PC-9 (cell line): ENCODE results near the gene MAP3K2. TPM values are rescaled to one million over a fixed set of nuclear protein-coding genes. Genes with fewer than 3 reads are reported as not detected.
A peak's percentile ranks its signal among the peaks of the same experiment; 100 is the strongest.

ENCODE experiments used
- BruUV-seq: library from RNA; stranded (reverse); fragments of 400-500 nt; replicated peaks from 2 replicates; lab custom pipeline; 2021; lab: Mats Ljungman, UMichigan
- CTCF ChIA-PET: fragments of 300-600 bp; sonication (Branson Sonifier 250); formaldehyde crosslinking; loops from one replicate; lab custom pipeline; 2022; ENCODE audit warnings: antibody characterized with exemption; lab: Charles Lee
- POLR2A ChIA-PET: fragments of 300-600 bp; sonication (Branson Sonifier 250); formaldehyde crosslinking; loops from one replicate; lab custom pipeline; 2022; ENCODE audit warnings: antibody characterized with exemption; ENCODE audit not compliant: unreplicated experiment; lab: Charles Lee
- DNase-seq, 2 experiments: peaks; one replicate each; pipeline versions ENCODE4 v3.0.0 to v3.0.0-alpha.2; 2015 to 2022; ENCODE audit warnings: mixed read lengths in 1 of 2
- H2AFZ ChIP-seq: fragments of 200-600 bp; sonication (generic); 2 replicates; pipeline ENCODE4 v1.8.1; 2017; ENCODE audit warnings: antibody characterized with exemption
- H3F3A ChIP-seq: fragments of 200-600 bp; sonication (generic); 2 replicates; pipeline ENCODE4 v1.8.1; 2017; ENCODE audit warnings: antibody characterized with exemption, mild to moderate bottlenecking, low read depth; ENCODE audit not compliant: insufficient read depth
- H3K27ac ChIP-seq: fragments of 200-600 bp; sonication (generic); 2 replicates; pipeline ENCODE4 v1.6.1; 2016; ENCODE audit warnings: mixed run types
- H3K27me3 ChIP-seq: fragments of 200-600 bp; sonication (generic); 2 replicates; pipeline ENCODE4 v1.6.1; 2016; ENCODE audit warnings: low read depth, mixed run types; ENCODE audit not compliant: insufficient read depth
- H3K36me3 ChIP-seq: fragments of 200-600 bp; sonication (generic); 2 replicates; pipeline ENCODE4 v1.6.1; 2016; ENCODE audit warnings: low read depth, mixed run types
- H3K4me1 ChIP-seq: fragments of 200-600 bp; sonication (generic); replicated peaks from 2 replicates; pipeline ENCODE4 v1.6.1; 2016; ENCODE audit warnings: mixed run types; ENCODE audit not compliant: insufficient read depth
- H3K4me2 ChIP-seq: fragments of 200-600 bp; sonication (generic); 2 replicates; pipeline ENCODE4 v1.6.1; 2017; ENCODE audit warnings: mixed run types
- H3K4me3 ChIP-seq: fragments of 200-600 bp; sonication (generic); 2 replicates; pipeline ENCODE4 v1.6.1; 2016; ENCODE audit warnings: mixed run types
- H3K79me2 ChIP-seq: fragments of 200-600 bp; sonication (generic); 2 replicates; pipeline ENCODE4 v1.6.1; 2017; ENCODE audit warnings: low read depth, mixed run types
- H3K9me2 ChIP-seq: fragments of 200-600 bp; sonication (generic); 2 replicates; pipeline ENCODE4 v1.8.1; 2017; ENCODE audit warnings: mild to moderate bottlenecking; ENCODE audit not compliant: insufficient read depth
- H3K9me3 ChIP-seq: fragments of 200-600 bp; sonication (generic); 2 replicates; pipeline ENCODE4 v1.8.1; 2016; ENCODE audit warnings: low read depth; ENCODE audit not compliant: insufficient read depth
- H4K20me1 ChIP-seq: fragments of 200-600 bp; sonication (generic); 2 replicates; pipeline ENCODE4 v1.8.1; 2017; ENCODE audit not compliant: insufficient read depth
- EZH2 ChIP-seq: fragments of 200-600 bp; sonication (generic); IDR thresholded peaks from 2 replicates; pipeline ENCODE4 v1.8.0; 2017; ENCODE audit warnings: antibody characterized with exemption, low read depth
- intact Hi-C: fragments of 100-400 bp; cut with micrococcal nuclease; formaldehyde crosslinking; loops from one replicate; pipeline ENCODE4 v1.10.0; 2022; ENCODE audit not compliant: unreplicated experiment
- microRNA-seq: library from miRNA; unstranded; fragments of <30 nt; microRNA quantifications from one replicate; pipeline ENCODE4 v1.2.0, GENCODE V29; 2021; ENCODE audit warnings: borderline number of aligned reads, borderline replicate concordance
- total RNA-seq: library from RNA; stranded (reverse); gene quantifications from 2 replicates; pipeline ENCODE4 v1.2.3, GENCODE V29; 2021
- TF ChIP-seq, protein P1 (sequence below): fragments of 200-600 bp; sonication (generic); conservative IDR thresholded peaks from 2 replicates; pipeline ENCODE4 v1.6.1; 2017; ENCODE audit warnings: mixed run types, antibody characterized with exemption, mild to moderate bottlenecking, moderate library complexity

MAP3K2 gene
- total RNA-seq, 1 experiment from 2014 or later: 81.2 TPM

DNA sequence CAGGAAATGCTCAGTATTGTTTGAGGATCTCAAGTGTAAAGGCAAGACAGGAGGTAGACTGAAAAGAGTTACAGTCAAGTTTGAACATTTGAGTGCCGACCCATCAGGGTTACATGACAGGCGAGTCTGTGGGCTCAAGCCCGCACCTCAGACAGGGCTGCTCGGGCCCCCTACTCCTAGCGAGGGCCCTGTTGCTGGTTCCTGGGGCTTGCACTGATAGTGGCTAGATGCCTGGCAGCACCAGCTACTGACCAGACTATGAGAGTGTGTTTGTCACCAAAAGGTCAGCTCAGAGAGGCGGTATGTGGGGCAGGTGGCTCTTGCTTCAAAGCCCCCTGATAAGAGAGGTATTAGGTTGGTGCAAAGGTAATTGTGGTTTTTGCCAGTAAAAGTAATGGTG is 132.1 kb downstream of the MAP3K2 start:
- ChIA-PET CTCF (interaction anchor here (0.6 kb wide), 1 partner anchor 205 kb away, joined by 3 read pairs; no protein-coding TSS in a partner anchor), POLR2A (no interaction called here)
- Histone ChIP-seq H3K36me3 (peaks cover 19% of the 10 kb centered on the region; the same call in 1 of the 2 replicates), H2AFZ (no peak overlapping the region), H3K4me3 (no peak overlapping the region), H3K9me2 (no peaks in the 10 kb centered on the region), H3K4me1 (no peaks in the 10 kb centered on the region; the same call in 1 of the 2 replicates), H3K4me2 (no peak overlapping the region), H3K27ac (no peak overlapping the region), H3K79me2 (no peaks in the 10 kb centered on the region), H3F3A (peaks cover 14% of the 10 kb centered on the region; the same call in 1 of the 2 replicates), H4K20me1 (no peaks in the 10 kb centered on the region), H3K27me3 (no peaks in the 10 kb centered on the region), H3K9me3 (no peaks in the 10 kb centered on the region)
- DNase-seq: no peak
- no TSS peak for BruUV-seq
- intact Hi-C loops: no loop called here
- TF ChIP-seq EZH2: no peak

DNA sequence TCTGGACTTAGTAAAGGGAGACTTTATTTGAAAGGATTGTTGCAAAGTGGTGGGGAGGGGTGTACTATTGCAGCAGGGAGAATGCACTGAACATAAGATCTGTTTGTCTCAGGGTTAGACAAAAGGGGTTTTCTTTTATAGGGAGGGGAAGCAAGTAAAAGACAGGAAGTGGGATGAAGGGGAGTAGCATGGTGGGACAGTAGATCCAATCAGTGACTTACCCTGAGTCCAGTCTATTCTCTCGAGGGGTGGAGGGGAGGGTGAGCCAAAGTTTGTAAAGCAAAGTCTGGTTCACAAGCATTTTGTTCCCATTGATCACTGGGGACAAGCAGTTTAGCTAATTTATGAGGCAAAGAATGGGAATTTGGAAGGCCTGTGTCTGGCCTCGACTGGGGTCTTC is 132.6 kb downstream of the MAP3K2 start:
- Histone ChIP-seq H3K36me3 (peaks cover 15% of the 10 kb centered on the region; the same call in 1 of the 2 replicates), H4K20me1 (no peaks in the 10 kb centered on the region), H3K9me2 (no peaks in the 10 kb centered on the region), H3K27ac (no peak overlapping the region), H2AFZ (no peak overlapping the region), H3K4me3 (no peak overlapping the region), H3F3A (peaks cover 14% of the 10 kb centered on the region; the same call in 1 of the 2 replicates), H3K79me2 (no peaks in the 10 kb centered on the region), H3K27me3 (no peaks in the 10 kb centered on the region), H3K4me1 (no peaks in the 10 kb centered on the region; the same call in 1 of the 2 replicates), H3K4me2 (no peak overlapping the region), H3K9me3 (no peaks in the 10 kb centered on the region)
- POLR2A ChIA-PET: no interaction called here
- CTCF ChIA-PET: no interaction called here
- DNase-seq: no peak
- TF ChIP-seq EZH2: no peak
- TF ChIP-seq, protein P1, sequence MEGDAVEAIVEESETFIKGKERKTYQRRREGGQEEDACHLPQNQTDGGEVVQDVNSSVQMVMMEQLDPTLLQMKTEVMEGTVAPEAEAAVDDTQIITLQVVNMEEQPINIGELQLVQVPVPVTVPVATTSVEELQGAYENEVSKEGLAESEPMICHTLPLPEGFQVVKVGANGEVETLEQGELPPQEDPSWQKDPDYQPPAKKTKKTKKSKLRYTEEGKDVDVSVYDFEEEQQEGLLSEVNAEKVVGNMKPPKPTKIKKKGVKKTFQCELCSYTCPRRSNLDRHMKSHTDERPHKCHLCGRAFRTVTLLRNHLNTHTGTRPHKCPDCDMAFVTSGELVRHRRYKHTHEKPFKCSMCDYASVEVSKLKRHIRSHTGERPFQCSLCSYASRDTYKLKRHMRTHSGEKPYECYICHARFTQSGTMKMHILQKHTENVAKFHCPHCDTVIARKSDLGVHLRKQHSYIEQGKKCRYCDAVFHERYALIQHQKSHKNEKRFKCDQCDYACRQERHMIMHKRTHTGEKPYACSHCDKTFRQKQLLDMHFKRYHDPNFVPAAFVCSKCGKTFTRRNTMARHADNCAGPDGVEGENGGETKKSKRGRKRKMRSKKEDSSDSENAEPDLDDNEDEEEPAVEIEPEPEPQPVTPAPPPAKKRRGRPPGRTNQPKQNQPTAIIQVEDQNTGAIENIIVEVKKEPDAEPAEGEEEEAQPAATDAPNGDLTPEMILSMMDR: no peak
- no TSS peak for BruUV-seq
- intact Hi-C loops: no loop called here

DNA sequence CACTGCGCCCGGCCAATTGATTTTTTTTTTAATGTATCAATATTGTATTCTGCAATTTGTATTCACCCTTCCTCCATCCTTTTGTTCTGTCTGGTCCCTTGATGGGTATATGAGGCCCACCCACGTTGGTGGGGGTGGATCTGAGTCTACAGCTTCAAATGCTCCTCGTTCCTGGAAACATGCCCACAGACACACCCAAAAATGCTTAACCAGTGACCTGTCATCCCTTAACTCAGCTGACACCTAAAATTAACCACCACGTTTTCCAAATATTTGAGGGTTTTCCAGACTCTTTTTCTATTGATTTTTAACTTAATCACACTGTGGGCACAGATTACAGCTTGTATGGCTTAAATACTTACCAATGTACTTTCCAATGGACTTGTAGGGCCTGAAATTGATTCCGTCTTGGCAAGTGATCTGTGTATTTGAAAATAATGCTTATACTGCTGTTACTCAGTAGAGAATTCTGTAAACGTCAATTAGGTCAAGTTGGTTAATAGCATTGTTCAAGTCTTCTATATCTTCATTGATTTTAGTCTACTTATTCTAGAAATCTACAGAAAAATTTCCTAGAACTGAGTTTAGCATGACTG is 133.3 kb downstream of the MAP3K2 start:
- POLR2A ChIA-PET: no interaction called here
- Histone ChIP-seq H3K27me3 (no peaks in the 10 kb centered on the region), H3K4me3 (no peak overlapping the region), H2AFZ (no peak overlapping the region), H4K20me1 (no peaks in the 10 kb centered on the region), H3K4me2 (no peak overlapping the region), H3K9me3 (no peaks in the 10 kb centered on the region), H3K79me2 (no peaks in the 10 kb centered on the region), H3K36me3 (peaks cover 9% of the 10 kb centered on the region; the same call in 1 of the 2 replicates), H3K27ac (no peak overlapping the region), H3K4me1 (no peaks in the 10 kb centered on the region; the same call in 1 of the 2 replicates), H3F3A (peaks cover 14% of the 10 kb centered on the region; the same call in 1 of the 2 replicates), H3K9me2 (no peaks in the 10 kb centered on the region)
- intact Hi-C loops: no loop called here
- TF ChIP-seq, protein P1: no peak
- no peak for TF ChIP-seq EZH2
- no TSS peak for BruUV-seq
- CTCF ChIA-PET: no interaction called here
- peak; percentile 8 to 38 for DNase-seq

Small RNAs within 50 kb of the gene (microRNA-seq; reads per million reads assigned to microRNA genes)
- not detected for gene MIR4783

Other genes with a start within 250 kb of the MAP3K2 start
- gene CYP27C1, start 167.7 kb downstream of the MAP3K2 start, total RNA-seq: 0.94 and 1.6 TPM in 2 replicates
- 70.3 and 73.2 TPM in 2 replicates for gene ERCC3, start 93.8 kb downstream of the MAP3K2 start, total RNA-seq
- gene PROC, start 30.5 kb upstream of the MAP3K2 start, total RNA-seq: 5.8 and 6.1 TPM in 2 replicates
- 47.3 and 51.3 TPM in 2 replicates for gene IWS1, start 138.5 kb upstream of the MAP3K2 start, total RNA-seq
- not detected in 2 replicates for gene MYO7B, start 147.7 kb upstream of the MAP3K2 start, total RNA-seq